A673 (cell line): ENCODE measurements around the gene PARP3.

ENCODE experiments used
- EZH2 ChIP-seq: fragments of 200-600 bp; sonication (generic); IDR thresholded peaks from 2 replicates; pipeline ENCODE4 v1.6.1; 2017; ENCODE audit warnings: borderline replicate concordance, low read depth, mild to moderate bottlenecking, mixed read lengths, antibody characterized with exemption, low read length; ENCODE audit not compliant: poor library complexity, severe bottlenecking
- TF ChIP-seq, protein P1 (sequence below): fragments of 300-800, 200-600 bp; sonication (generic); conservative IDR thresholded peaks from 2 replicates; pipeline ENCODE4 v1.5.1; 2017; ENCODE audit warnings: low read depth, mild to moderate bottlenecking, antibody characterized with exemption, low read length, moderate library complexity, mixed read lengths

DNA sequence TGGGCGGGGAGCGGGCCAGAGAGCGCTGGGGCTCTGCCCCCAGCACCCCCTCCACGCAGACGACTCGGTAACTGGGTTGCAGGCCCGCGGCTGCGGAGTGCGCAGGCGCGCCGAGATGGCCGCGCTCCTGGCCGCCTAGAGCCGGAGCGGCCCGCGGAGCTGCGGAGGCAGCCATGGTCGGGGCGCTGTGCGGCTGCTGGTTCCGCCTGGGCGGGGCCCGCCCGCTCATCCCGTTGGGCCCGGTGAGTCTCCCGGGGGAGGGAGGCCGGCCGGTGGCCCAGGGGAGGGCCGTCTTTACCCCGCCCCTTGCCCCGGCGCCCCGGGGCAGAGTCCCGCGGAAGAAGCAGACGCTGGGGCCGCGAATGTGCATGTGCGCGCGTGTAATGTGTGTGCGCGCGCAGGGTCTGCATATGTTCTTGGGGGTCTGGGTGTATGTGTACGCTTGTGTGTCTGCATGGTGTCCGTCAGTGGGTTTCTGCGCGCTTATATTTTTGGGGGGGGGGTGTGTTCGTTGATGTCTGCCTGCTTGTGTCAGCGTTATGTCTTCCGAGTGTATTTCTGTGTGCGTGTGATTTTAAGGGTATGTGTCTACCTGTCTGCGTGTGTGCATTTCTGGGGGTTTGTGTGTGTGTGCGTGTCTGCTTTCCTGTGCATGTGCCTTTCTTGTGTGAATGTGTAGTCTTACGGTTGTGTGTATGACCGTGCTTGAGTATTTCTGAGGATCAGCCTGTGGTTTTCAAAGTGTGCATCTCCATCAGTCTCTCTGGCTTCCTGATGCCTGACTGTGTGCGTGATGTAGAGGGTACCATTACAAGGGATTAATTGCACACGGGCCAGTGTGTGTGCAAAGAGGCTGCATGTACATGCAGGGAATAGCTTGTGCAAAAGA lies 33.0 kb downstream of the PARP3 start, which contains the start of gene ABHD14A:
- TF ChIP-seq, protein P1, sequence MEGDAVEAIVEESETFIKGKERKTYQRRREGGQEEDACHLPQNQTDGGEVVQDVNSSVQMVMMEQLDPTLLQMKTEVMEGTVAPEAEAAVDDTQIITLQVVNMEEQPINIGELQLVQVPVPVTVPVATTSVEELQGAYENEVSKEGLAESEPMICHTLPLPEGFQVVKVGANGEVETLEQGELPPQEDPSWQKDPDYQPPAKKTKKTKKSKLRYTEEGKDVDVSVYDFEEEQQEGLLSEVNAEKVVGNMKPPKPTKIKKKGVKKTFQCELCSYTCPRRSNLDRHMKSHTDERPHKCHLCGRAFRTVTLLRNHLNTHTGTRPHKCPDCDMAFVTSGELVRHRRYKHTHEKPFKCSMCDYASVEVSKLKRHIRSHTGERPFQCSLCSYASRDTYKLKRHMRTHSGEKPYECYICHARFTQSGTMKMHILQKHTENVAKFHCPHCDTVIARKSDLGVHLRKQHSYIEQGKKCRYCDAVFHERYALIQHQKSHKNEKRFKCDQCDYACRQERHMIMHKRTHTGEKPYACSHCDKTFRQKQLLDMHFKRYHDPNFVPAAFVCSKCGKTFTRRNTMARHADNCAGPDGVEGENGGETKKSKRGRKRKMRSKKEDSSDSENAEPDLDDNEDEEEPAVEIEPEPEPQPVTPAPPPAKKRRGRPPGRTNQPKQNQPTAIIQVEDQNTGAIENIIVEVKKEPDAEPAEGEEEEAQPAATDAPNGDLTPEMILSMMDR = no peak
- no peak for TF ChIP-seq EZH2
